NCI-H1417 treated with DMSO at 0.1 percent for 48 hours (cell line): ENCODE measurements around the gene ZNF223.
A peak's percentile ranks its signal among the peaks of the same experiment; 100 is the strongest.

Source experiments
- DNase-seq: peaks from one replicate; lab custom pipeline; 2025; lab: John Stamatoyannopoulos, UW

ZNF223 gene

DNA sequence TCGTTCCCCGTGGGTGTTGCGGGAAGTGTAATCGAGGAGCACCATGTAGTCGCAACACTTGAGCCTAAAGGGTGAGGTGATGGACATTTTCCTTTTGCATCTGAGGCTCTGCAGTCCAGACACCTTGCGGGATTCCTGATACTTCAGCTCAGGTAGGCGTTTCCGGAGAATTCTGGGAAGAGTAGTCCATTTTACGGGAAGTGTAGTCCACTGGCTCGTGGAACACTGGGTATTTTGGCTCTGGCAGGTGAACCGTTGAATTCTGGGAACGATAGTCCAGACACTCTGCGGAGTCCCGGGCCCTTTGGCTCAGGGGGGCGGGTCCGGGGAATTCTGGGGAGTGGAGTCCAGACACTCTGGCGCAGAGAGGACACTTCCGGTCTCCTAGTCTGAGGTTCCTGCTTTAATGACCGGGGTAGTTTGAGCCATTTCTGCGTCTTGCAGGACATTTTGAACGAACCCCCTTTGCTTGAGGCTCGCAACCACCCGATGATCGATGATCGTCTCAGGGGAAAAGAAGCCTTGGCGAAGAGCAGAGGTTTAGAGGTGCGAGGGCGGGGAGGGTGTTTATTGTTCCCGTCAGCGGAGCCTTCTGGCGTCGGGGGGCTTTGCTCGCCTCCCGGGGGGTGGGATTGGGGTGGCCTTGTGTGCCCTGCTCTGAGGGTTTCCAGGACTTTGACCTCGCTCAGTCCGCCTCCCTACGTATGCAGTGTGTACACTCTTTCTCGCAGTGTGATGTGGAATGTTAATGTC is at the start of gene ZNF223:
ZNF223 (plus strand) TSS at position 387 of the 753 bp plus-strand sequence. CDS start 3,141 bp downstream, outside the sequence.
- peak; percentile 65 for DNase-seq

DNA sequence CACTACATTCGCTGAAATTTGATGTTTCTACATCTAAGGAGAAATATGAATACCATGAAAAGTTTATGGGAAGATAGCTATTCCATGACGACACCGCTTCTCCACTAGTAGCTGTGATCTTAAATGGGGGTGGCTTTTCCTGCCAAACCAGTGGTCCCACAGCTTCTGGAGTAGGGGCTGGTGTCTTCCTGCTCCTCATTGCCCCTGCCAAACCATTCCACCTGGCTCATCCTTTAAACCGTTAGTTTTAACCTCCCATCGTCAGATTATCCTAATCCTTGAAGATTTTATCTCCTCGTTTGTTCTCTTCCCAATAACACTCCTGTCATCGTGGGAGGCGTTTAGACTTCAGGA is 49.6 kb upstream of the ZNF223 start:
- DNase-seq: no peak

- peak; percentile 29 for DNase-seq
These were observed 49.0 kb upstream of the ZNF223 start, which contains the start of gene ZNF230 for GRCh38 chr19:44002566-44003460. TSS of gene ZNF230 (plus strand) at chr19:44002957. CDS start at chr19:44007079, 4,122 bp downstream.

- no peak for DNase-seq
These were observed 48.3 kb upstream of the ZNF223 start for GRCh38 chr19:44003461-44004009.

- DNase-seq: no peak
These were observed 45.9 kb upstream of the ZNF223 start for GRCh38 chr19:44005973-44006372.

- DNase-seq: no peak
These were observed 44.4 kb upstream of the ZNF223 start for GRCh38 chr19:44007473-44007872.

DNA sequence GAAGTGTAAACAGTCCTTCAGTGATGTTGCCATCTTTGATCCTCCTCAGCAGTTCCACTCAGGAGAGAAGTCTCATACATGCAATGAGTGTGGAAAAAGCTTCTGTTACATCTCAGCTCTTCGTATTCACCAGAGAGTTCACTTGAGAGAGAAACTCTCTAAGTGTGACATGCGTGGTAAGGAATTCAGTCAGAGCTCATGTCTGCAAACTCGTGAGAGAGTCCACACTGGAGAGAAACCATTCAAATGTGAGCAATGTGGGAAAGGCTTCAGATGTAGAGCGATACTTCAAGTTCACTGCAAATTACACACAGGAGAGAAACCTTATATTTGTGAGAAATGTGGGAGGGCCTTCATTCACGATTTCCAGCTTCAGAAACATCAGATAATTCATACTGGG is 41.4 kb upstream of the ZNF223 start:
- DNase-seq: no peak

DNA sequence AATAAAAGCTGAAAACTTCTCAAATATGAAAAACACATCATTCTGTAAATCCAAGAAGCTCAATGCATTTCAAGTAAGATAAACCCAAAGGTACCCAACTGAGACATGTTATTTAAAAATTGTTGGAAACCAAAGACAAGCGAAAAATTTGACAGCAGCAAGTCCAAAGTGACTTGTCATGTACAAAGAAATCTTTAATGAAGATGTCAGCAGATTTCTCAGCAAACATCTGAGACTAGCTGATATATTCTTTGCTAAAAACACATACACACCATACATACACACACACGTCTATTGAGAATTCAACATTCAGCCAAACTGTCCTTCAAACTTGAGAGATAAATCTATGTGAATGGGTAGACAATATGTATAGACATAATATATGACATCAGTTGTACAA is 32.3 kb upstream of the ZNF223 start:
- no peak for DNase-seq

- no peak for DNase-seq
These were observed 30.6 kb upstream of the ZNF223 start for GRCh38 chr19:44021221-44021620.

GRCh38 chr19:44024900-44025216 is 27.0 kb upstream of the ZNF223 start:
- DNase-seq: no peak

DNA sequence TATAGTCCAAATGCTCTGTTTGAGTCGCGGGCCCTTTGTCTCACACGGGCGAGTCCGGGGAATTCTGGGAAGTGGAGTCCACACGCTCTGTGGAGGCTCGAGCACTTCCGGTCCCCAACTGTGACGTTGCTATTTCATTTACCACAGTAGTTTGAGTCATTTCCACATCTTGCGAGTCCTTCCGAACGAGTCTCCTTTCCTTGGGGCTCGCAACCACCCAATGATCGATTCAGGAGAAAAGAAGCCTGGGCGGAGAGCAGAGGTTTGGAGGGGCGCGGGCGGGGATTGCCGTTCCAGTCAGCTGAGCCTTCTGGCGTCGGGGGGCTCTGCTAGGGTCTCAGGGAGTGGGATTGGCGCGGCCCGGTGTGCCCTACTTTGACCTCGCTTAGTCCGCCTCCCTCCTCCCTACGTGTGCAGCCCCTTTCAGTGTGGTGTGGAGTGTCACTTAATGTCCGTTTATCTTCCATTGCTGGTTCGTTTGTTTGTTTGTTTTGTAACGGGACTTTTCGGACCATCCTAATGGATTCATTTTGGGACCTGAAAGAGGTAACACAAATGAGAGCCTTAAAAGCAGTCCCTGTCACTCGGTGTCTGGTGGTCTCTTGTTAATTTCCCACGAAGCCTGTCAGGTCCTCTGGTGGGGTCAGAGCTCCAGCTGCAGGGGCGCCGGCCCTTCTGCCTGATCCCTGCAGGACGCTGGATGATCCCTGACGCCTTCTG is 26.5 kb upstream of the ZNF223 start, which contains the start of gene ZNF222:
ZNF222 (plus strand) TSS at position 163 of the 720 bp plus-strand sequence; CDS start at position 221, 58 bp downstream.
- DNase-seq: peak; percentile 1

DNA sequence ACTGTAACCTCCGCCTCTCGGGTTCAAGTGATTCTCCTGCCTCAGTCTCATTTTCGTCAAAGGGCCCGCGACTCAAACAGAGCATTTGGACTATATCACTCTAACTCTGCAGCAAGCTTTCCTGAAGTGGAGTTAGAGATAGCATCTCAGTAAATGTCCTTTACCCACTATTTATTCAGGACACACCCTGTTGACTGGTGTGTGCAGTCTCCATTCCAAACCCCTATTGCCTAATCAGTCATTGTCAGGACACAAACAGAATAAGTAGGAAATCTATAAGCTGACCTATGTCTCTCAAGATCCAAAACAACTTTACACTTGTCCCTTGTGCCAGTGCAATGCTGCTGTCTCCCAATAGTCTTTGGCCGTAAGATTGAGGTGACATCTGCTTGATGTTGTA is 25.2 kb upstream of the ZNF223 start:
- no peak for DNase-seq

DNA sequence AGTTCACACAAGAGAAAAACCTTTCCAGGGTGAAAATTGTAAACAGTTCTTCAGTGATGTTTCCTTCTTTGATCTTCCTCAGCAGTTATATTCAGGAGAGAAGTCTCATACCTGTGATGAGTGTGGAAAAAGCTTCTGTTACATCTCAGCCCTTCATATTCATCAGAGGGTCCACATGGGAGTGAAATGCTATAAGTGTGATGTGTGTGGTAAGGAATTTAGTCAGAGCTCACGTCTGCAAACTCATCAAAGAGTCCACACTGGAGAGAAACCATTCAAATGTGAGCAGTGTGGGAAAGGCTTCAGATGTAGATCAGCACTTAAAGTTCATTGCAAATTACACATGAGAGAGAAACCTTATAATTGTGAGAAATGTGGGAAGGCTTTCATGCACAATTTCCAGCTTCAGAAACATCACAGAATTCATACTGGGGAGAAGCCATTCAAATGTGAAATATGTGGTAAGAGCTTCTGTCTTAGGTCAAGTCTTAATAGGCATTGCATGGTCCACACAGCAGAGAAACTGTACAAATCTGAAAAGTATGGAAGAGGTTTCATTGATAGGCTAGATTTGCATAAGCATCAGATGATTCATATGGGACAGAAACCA is 19.7 kb upstream of the ZNF223 start:
- no peak for DNase-seq

DNA sequence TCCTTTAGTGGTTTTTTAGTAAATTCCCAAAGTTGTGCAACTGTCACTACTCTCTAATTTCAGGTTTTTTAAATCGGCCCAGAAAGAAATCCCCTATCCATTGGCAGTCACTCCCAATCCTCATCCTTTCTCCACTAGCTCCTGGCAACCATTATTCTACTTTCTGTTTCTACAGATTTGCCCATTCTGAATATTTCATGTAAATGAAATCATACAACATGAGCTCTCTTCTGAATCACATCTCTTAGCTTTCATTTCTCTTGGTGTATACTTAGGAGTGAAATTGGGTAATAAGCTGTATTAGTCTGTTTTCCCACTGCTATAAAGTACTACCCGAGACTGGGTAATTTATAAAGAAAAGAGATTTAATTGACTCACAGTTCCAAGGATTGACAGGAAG is 9.7 kb upstream of the ZNF223 start:
- no peak for DNase-seq

DNA sequence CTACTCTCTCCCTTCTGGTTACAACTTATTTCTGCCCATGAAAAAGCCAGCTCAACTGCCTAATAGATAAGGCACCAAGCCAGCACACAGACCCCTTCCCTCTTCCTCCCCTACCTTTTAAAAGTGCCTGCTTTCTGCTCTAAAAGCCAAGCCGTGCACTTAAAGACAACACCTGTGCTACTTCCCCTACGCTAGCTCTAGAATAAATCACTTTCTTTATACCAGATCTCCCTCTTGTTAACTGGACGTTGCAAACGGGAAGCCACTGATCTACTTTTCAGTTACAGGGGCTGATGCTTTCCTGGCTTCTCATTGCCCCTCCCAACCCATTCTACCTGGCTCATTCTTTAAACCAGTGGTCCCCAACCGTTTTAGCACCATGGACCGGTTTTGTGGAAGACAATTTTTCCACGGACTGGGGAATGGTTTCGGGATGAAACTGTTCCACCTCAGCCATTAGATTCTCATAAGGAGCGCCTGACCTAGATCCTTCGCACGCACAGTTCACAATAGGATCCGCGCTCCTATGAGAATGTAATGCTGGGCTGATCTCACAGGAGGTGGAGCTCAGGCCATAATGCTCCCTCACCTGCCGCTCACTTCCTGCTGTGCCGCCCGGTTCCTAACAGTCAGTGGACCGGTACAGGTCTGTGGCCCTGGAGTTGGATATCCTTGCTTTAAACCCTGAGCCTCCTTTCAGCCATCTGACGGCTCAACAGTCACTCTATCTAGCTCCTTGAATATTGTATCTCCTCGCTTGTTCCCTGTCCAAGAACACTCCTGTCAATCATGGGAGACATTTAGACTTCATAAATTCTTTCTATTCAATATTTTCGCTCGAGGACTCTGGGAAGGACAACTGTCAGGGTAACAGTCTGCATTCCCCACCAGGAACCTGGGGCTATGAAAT is 841 bp upstream of the ZNF223 start:
- no peak for DNase-seq

GRCh38 chr19:44055870-44056269 is 4.0 kb downstream of the ZNF223 start:
- DNase-seq: no peak

DNA sequence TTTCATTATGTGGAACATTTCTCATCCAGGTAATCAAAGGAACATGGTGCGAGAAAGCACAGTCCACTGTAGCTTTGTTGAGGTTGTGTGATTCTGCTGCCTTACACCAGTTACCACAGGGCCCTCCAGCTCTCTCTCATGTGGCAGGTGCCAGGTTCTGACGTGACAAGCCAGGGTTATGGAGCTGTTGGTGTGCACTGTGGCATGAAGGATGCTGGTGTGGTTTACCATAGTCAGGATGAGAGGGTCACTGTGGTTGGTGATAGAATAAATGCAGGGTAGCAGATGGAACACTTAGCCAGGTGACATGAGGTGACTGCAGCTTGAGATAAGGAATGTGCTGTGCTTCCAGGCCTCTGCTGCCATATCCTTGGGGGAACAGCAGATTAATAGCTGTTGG is 7.4 kb downstream of the ZNF223 start:
- no peak for DNase-seq

DNA sequence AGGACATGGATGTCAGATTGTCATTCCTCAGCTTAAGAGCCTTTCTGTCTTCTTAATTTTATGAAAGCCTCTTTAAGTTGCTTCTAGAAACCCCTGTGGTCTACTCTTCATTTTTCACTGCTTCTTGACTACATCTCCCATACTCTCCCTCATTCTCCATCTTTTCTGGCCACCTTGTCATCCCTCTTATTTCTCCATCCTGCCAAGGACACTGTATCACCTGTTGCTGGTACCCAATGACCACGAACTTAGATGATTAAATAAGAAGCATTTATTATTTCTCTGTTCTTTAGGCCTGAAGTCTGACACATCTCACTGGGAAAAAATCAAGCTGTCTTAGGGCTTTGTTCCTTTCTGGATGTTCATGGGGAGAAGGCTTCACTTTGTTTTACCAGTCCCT is 9.2 kb downstream of the ZNF223 start:
- DNase-seq: no peak

DNA sequence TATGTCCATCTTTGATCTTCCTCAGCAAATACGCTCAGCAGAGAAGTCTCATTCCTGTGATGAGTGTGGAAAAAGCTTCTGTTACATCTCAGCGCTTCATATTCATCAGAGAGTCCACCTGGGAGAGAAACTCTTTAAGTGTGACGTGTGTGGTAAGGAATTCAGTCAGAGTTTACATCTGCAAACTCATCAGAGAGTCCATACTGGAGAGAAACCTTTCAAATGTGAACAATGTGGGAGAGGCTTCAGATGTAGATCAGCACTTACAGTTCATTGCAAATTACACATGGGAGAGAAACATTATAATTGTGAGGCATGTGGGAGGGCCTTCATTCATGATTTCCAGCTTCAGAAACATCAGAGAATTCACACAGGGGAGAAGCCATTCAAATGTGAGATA is 14.5 kb downstream of the ZNF223 start:
- DNase-seq: no peak

DNA sequence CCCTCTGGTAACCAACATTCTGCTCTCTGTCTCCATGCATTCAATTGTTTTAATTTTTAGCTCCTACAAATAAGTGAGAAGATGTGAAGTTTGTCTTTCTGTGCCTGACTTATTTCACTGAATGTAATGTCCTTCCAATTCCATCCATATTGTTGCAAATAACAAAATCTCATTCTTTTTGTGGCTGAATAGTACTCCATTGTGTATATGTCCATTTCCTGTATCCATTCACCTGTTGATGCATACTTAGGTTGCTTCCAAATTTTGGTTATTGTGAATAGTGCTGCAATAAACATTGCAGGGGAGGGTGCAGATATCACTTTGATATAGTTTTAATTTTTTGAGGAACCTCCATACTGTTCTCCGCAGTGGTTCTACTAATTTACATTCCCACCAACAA is 17.6 kb downstream of the ZNF223 start:
- no peak for DNase-seq
